Activated naive CD8-positive, alpha-beta T cell treated with anti-CD3 and anti-CD28 coated beads, Interleukin-2, amount 10 ng/mL, durations not matched to agents 7 days and 5 days (primary cell): ENCODE results near the gene PHKA2. TPM values are rescaled to one million over a fixed set of nuclear protein-coding genes. Genes with fewer than 3 reads are reported as not detected.
"Not testable (repeated sequence)": the region's sequence is repeated elsewhere in the genome, so short reads cannot be mapped to it uniquely, and the experiment has no call there.

Experiments used
- ATAC-seq: fragments of 150-1000 bp; cut with Tn5 transposase; one replicate; pipeline ENCODE4 v1.10.0; 2021; ENCODE audit warnings: low read depth, moderate library complexity
- POLR2A ChIA-PET: fragments of 350-600 bp; sonication (Branson Sonifier 250); formaldehyde crosslinking; loops from one replicate; lab custom pipeline; 2021; ENCODE audit warnings: antibody characterized with exemption; lab: Charles Lee
- DNase-seq: peaks from one replicate; pipeline ENCODE4 v3.0.0; 2021
- H3K27ac Mint-ChIP-seq: one replicate; pipeline ENCODE4 v1.8.0; 2022; ENCODE audit warnings: mild to moderate bottlenecking, mixed read lengths
- H3K27me3 Mint-ChIP-seq: one replicate; pipeline ENCODE4 v1.8.0; 2022; ENCODE audit warnings: mild to moderate bottlenecking, moderate library complexity, mixed read lengths
- H3K36me3 Mint-ChIP-seq: one replicate; pipeline ENCODE4 v1.8.0; 2021; ENCODE audit warnings: mild to moderate bottlenecking, mixed read lengths
- H3K4me1 Mint-ChIP-seq: one replicate; pipeline ENCODE4 v1.8.0; 2021; ENCODE audit warnings: mixed read lengths
- H3K4me3 Mint-ChIP-seq: one replicate; pipeline ENCODE4 v1.8.0; 2022; ENCODE audit warnings: mild to moderate bottlenecking, moderate library complexity, mixed read lengths
- H3K9me3 Mint-ChIP-seq: one replicate; pipeline ENCODE4 v1.8.0; 2021; ENCODE audit warnings: mixed read lengths
- total RNA-seq, 2 experiments: library from RNA; stranded (reverse); gene quantifications; one replicate each; pipeline ENCODE4 v1.2.3, GENCODE V29; 2021

PHKA2 gene
- total RNA-seq, 2 experiments from 2014 or later: 31.0 to 32.7 TPM

DNA sequence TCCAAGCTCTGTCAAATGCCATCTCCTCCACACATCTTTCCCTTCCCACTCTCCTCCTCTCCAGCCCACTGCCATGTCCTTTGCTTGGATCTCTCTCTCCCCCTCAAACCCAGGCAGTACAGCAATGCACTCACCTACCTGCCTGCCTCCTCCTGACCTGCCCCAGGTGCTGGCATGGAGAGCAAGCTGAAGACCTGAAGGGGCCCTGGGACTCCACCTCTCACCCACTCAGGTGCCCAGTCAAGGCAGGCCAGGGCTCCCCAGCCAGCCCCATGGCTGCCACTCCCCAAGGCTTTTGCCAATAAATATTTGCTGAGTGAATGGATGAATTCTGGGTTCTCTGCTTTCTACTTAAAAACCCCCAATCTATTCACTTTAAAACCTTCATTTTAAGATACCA is 12.6 kb upstream of the PHKA2 start:
- ATAC-seq: no peak
- H3K27me3 Mint-ChIP-seq: peaks cover 5% of the 10 kb centered on the region
- no peak for DNase-seq
- H3K27ac Mint-ChIP-seq: no peak overlapping the region
- no peaks in the 10 kb centered on the region for H3K9me3 Mint-ChIP-seq
- H3K4me1 Mint-ChIP-seq: no peaks in the 10 kb centered on the region
- POLR2A ChIA-PET: no interaction called here
- no peak overlapping the region for H3K4me3 Mint-ChIP-seq
- H3K36me3 Mint-ChIP-seq: no peaks in the 10 kb centered on the region

DNA sequence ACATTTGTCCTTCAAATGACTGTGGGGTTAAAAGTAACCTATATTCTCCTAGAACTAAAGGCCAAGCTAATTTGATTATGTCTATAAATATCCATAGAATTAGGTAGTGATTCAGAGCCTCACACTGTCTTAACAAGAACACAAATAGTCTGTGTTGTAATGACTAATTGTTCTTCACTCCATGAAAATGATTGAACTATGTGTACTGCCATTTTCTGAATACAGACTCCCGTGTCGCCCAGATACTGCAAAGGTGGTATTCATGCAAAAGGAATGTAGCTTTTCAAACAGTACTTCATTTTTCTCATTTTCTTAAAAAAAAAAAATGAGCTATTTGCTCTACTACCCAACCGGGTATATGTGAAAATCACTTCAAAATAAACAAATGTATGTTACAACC is 11.3 kb upstream of the PHKA2 start:
- POLR2A ChIA-PET: no interaction called here
- no peaks in the 10 kb centered on the region for H3K36me3 Mint-ChIP-seq
- no peaks in the 10 kb centered on the region for H3K9me3 Mint-ChIP-seq
- DNase-seq (no peak), ATAC-seq (no peak)
- no peaks in the 10 kb centered on the region for H3K4me1 Mint-ChIP-seq
- no peak overlapping the region for H3K27ac Mint-ChIP-seq
- no peak overlapping the region for H3K4me3 Mint-ChIP-seq
- peaks cover 3% of the 10 kb centered on the region for H3K27me3 Mint-ChIP-seq

DNA sequence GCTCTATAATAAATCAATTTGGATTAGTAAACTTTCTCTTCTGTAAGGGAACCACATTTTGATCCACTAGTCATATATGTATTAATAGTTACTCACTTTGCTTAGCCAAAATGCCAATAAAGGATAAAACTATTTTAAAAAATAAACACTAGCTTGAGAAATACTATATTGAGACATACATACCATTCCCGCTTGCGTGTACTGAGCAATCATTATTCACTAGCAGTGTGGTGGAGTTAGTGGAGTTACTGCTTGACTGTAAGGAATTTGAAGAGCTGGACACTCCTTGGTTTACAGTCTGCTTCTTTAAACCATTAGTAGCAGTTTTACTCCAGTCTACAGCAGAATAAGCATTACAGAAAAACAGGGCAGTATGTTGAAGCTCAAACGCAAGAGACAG is 10.8 kb upstream of the PHKA2 start:
- H3K27ac Mint-ChIP-seq: no peak overlapping the region
- H3K4me1 Mint-ChIP-seq: no peaks in the 10 kb centered on the region
- H3K4me3 Mint-ChIP-seq: no peak overlapping the region
- ATAC-seq (no peak), DNase-seq (no peak)
- peaks cover 3% of the 10 kb centered on the region for H3K27me3 Mint-ChIP-seq
- no peaks in the 10 kb centered on the region for H3K9me3 Mint-ChIP-seq
- POLR2A ChIA-PET: no interaction called here
- H3K36me3 Mint-ChIP-seq: no peaks in the 10 kb centered on the region

DNA sequence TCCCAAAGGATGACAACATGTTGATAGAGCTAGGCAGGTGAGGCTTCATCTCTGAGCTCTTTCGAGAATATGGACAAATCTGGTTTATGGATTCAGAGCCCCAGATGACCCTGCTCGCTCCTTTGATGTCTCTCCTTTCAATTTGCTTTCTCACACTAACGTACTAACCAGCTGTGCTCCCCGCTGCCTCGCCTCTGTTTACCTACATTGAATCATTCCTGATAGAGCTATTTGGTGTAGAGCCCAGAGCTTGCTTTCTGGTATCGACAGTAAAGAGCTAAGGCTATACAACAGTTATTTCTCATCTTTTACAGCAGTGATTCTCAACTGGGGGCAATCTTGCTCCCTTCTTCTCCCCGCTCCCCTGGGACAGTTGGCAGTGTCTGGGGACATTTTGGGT is 8.9 kb upstream of the PHKA2 start:
- H3K27ac Mint-ChIP-seq: no peak overlapping the region
- DNase-seq (no peak), ATAC-seq (no peak)
- H3K4me1 Mint-ChIP-seq: no peaks in the 10 kb centered on the region
- POLR2A ChIA-PET: no interaction called here
- H3K36me3 Mint-ChIP-seq: no peaks in the 10 kb centered on the region
- H3K9me3 Mint-ChIP-seq: no peaks in the 10 kb centered on the region
- H3K27me3 Mint-ChIP-seq: peaks cover 3% of the 10 kb centered on the region
- no peak overlapping the region for H3K4me3 Mint-ChIP-seq

DNA sequence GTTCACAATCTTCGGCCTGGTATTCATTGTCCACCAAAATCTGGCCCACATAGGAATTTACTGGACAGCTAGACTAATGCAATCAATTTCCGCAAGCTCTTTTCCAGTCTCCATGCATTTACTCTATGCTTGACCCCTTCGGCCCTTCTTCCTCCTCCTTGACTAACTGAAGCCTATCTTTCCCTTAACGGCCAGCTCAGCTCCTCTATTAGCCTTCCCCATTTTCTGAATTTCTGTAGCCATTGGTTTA is 1.2 kb upstream of the PHKA2 start:
- Mint-ChIP-seq H3K4me3 (peak overlapping the region; percentile 93), H3K27me3 (no peaks in the 10 kb centered on the region), H3K27ac (peak overlapping the region; percentile 90), H3K36me3 (no peaks in the 10 kb centered on the region), H3K9me3 (no peaks in the 10 kb centered on the region), H3K4me1 (peaks cover 10% of the 10 kb centered on the region)
- no peak for ATAC-seq
- POLR2A ChIA-PET: interaction anchor here (1.2 kb wide), 1 partner anchor 99 kb away, joined by 4 read pairs; no protein-coding TSS in a partner anchor
- no peak for DNase-seq

DNA sequence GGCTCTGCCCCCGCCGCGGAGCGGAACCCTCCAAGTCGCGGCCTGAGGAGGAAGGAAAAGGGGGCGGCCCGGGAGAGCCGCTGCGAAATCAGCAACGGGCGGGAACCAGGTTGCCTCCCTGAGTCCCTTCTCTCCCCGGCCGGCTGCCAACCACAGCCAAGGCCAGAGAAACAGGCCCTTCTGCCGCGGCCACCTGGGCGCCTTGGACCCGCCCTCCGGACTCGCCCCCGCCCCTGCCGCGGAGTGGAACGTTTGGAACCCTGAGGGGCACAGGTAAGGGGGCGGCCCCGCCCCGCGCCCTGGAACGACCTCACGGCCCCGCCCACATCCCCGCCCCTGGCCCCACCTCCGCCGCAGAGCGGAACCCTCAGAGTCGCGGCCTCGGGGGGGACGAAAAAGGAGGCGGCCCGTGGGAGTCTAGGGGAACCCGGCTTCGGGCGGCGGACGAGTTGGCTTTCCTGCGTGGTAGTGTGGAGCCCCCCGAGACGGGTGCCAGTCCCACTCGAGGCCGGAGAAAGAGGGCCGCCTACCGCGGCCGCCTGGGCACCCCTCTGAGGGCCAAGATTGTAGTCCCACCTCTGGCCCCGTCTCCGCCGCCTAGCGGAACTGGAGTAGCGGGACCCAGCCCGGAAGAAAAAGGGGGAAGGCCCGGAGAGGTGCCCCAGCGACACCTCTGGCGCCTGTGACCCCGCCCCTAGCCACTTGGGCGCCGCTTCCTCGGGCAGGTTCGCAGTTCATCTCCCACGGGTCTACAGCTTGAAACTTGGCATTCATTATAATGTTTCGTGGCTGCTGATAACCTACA is 669 bp upstream of the PHKA2 start:
- POLR2A ChIA-PET: interaction anchor here (1.2 kb wide), 1 partner anchor 98 kb away, joined by 4 read pairs; no protein-coding TSS in a partner anchor
- Mint-ChIP-seq H3K36me3 (no peaks in the 10 kb centered on the region), H3K4me1 (peaks cover 10% of the 10 kb centered on the region), H3K4me3 (peak overlapping the region; percentile 93), H3K27ac (peak overlapping the region; percentile 90), H3K27me3 (no peaks in the 10 kb centered on the region), H3K9me3 (no peaks in the 10 kb centered on the region)
- ATAC-seq (peak; percentile 84), DNase-seq (peak; percentile 84)

DNA sequence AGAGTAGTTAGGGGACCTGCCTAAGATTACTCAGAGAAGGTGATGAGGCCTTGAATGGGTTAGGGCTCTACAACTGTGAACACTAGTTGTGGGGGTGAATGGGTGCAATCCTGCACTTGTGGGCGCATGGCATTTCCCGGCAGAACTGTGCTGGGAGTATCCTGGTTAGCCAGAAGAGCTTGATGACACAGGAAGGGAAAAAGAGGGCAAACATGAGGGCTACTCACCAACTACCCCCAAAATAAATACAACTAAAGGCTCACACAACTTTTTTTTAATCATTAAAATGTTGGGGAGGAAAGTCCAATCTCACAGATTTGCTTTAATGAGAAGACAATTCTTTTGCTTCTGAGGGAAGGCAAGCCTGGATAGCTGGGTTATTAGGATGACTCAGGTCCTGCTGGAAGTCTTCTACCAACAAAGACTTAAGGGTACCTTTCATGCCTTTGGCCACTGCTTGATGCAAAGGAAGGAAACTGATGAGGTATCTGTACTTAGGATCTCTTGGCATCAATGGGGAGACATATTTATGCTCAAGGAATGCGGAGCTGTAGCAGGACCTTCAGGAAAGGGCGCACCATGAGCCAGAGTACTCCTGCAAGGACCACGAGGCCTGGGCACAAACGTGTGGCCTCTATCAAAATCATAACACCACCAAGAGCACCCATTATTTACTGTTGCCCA is 2.6 kb downstream of the PHKA2 start:
- peaks cover 10% of the 10 kb centered on the region for H3K4me1 Mint-ChIP-seq
- no peak overlapping the region for H3K4me3 Mint-ChIP-seq
- no peak for ATAC-seq
- no peak for DNase-seq
- no peaks in the 10 kb centered on the region for H3K9me3 Mint-ChIP-seq
- H3K27me3 Mint-ChIP-seq: no peaks in the 10 kb centered on the region
- H3K27ac Mint-ChIP-seq: no peak overlapping the region
- no peaks in the 10 kb centered on the region for H3K36me3 Mint-ChIP-seq
- POLR2A ChIA-PET: interaction anchor here (0.8 kb wide), 1 partner anchor 38 kb away, joined by 3 read pairs; no protein-coding TSS in a partner anchor

DNA sequence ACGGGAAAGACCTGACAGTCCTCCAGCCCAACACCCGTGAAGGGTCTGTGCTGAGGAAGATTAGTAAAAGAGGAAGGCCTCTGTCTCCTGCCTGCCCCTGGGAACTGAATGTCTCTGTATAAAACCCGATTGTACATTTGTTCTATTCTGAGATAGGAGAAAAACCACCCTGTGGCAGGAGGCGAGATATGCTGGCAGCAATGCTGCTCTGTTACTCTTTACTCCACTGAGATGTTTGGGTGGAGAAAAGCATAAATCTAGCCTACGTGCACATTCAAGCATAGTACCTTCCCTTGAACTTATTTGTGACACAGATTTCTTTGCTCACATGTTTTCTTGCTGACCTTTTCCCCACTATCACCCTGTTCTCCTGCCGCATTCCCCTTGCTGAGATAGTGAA is 3.7 kb downstream of the PHKA2 start:
- DNase-seq, H3K4me3 Mint-ChIP-seq, H3K36me3 Mint-ChIP-seq, H3K27ac Mint-ChIP-seq, H3K4me1 Mint-ChIP-seq, ATAC-seq, H3K27me3 Mint-ChIP-seq, H3K9me3 Mint-ChIP-seq: not testable (repeated sequence)
- POLR2A ChIA-PET: interaction anchor here (0.8 kb wide), 1 partner anchor 37 kb away, joined by 3 read pairs; no protein-coding TSS in a partner anchor

DNA sequence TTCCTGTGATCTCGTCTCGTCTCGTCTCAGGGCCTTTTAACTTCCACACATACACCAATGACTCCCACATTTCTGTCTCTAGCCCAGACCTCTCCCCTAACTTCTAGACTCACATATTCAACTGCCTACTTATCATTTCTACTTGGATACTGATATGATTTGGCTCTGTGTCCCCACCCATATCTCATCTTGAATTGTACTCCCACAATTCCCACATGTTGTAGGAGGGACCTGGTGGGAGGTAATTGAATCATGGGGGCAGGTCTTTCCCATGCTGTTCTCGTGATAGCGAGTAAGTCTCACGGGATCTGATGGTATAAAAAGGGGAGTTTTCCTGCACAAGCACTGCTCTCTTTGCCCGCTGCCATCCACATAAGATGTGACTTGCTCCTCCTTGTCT is 8.9 kb downstream of the PHKA2 start:
- H3K9me3 Mint-ChIP-seq: no peaks in the 10 kb centered on the region
- H3K27me3 Mint-ChIP-seq: no peaks in the 10 kb centered on the region
- peaks cover 5% of the 10 kb centered on the region for H3K36me3 Mint-ChIP-seq
- DNase-seq (no peak), ATAC-seq (no peak)
- no peak overlapping the region for H3K4me3 Mint-ChIP-seq
- POLR2A ChIA-PET: no interaction called here
- H3K4me1 Mint-ChIP-seq: peaks cover 2% of the 10 kb centered on the region
- no peak overlapping the region for H3K27ac Mint-ChIP-seq

DNA sequence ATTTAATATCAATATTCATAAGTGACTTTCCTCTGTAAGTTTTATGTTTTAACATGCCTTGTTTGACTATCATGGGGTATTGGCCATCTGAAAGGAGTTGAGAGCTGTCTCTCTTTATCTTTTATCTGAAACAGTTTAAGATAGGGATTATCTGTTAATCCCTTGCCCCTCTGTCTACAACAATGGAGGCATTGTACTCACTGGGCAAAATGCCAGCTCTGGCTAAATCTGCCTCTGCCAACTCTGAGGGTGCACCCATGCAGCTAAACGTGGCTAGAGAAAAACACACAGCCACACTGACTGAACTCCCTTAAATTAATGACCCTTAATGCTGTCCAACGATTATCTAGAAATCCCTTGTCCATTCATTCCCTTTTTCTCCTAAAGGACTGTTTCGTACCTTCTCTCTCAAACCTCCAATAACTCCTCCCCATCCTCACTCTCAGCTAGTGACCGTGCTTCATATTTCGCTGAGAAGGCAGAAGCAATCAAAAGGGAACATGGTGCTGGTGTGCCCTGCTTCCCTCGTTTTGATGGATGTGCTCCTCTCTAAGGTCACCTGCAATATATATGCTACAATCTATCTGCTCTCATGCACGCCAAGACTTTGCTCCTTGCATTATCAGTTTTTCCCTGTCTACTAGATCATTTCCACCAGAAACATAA is 10.3 kb downstream of the PHKA2 start:
- Mint-ChIP-seq H3K27ac (no peak overlapping the region), H3K9me3 (no peaks in the 10 kb centered on the region), H3K4me1 (peaks cover 2% of the 10 kb centered on the region), H3K36me3 (peaks cover 5% of the 10 kb centered on the region), H3K4me3 (no peak overlapping the region), H3K27me3 (no peaks in the 10 kb centered on the region)
- POLR2A ChIA-PET: no interaction called here
- ATAC-seq (no peak), DNase-seq (no peak)

DNA sequence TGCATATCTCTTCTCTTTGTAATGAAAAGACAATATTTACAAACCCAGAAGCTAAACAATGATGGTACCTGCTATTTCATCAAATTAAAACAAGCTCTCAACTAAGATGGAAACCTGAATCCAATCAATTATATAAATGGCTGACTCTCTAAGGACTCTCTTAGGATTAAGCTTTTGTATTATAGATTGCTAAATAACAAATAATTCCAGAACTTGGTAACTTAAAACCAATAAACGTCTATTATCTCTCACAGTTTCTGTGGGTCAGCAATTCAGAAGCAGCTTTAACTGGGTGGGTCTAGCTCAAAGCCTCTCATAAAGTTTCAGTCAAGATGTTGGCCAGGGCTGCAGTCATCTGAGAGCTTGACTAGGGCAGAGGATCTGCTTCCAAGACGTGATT is 12.4 kb downstream of the PHKA2 start:
- no peak overlapping the region for H3K27ac Mint-ChIP-seq
- no peak overlapping the region for H3K4me3 Mint-ChIP-seq
- no peak for DNase-seq
- ATAC-seq: no peak
- POLR2A ChIA-PET: no interaction called here
- H3K36me3 Mint-ChIP-seq: peaks cover 5% of the 10 kb centered on the region
- H3K27me3 Mint-ChIP-seq: no peaks in the 10 kb centered on the region
- H3K9me3 Mint-ChIP-seq: no peaks in the 10 kb centered on the region
- H3K4me1 Mint-ChIP-seq: peaks cover 2% of the 10 kb centered on the region

DNA sequence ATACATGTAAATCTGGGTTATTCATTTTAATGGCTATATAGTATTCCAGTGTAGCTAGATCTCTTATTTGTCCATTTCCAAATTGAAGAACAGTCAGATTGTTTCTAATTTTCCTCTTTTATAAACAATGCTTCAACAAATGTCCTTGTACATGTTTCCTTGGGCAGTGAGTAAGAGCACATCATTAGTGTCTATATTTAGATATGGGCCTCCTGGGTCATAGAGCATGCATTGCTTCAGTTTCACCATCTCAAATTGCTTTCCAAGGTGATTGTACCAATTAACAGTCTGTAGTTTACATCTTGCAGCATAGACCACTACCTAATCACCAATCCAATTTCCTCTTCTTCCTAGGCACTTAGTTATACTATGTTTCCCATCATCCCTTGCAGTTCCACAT is 13.4 kb downstream of the PHKA2 start:
- POLR2A ChIA-PET: no interaction called here
- Mint-ChIP-seq H3K36me3 (peaks cover 3% of the 10 kb centered on the region), H3K4me1 (peaks cover 2% of the 10 kb centered on the region), H3K27me3 (no peaks in the 10 kb centered on the region), H3K27ac (no peak overlapping the region), H3K4me3 (no peak overlapping the region), H3K9me3 (no peaks in the 10 kb centered on the region)
- DNase-seq (no peak), ATAC-seq (no peak)

DNA sequence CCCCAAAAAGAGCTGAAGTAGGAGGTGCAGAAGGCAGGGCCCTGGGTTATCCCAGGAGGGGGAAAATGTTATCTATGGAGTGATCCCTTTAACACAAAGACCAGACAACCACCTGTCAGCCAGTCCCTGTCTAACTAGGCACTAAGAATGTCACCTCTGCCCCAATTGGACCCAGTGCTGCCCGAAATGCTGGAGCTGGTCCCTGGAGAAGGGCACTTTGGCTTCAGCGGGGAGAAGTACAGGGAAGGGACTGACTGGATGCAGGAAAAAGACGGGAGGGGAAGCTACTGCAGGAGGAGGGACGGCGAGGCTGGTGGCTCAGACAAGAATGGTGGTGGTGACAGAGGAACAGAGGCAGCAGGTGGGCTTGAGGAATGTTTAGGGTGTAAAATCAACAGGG is 17.3 kb downstream of the PHKA2 start:
- no peak for DNase-seq
- Mint-ChIP-seq H3K4me1 (peaks cover 7% of the 10 kb centered on the region), H3K4me3 (no peak overlapping the region), H3K27ac (no peak overlapping the region), H3K36me3 (no peaks in the 10 kb centered on the region), H3K27me3 (no peaks in the 10 kb centered on the region), H3K9me3 (no peaks in the 10 kb centered on the region)
- POLR2A ChIA-PET: no interaction called here
- ATAC-seq: no peak

DNA sequence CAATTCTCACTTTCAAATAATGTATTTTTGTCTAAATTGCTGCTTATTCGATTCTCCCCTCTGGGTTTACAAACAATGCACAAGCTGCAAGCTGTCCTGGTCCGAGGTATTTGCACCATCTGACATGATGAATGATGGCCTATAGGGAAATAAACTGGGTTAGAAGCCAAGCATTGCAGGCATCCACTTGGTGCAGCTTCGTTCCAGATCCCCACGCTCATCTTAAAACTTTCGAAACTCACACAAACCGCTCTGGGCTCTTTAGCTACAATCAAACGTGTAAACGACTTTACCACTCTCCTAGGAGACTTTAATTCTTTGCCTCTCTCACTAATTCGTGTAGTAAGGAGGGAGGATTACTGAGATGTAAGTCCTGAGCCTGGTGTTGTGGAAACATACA is 19.0 kb downstream of the PHKA2 start:
- ATAC-seq (no peak), DNase-seq (no peak)
- POLR2A ChIA-PET: no interaction called here
- H3K4me3 Mint-ChIP-seq: no peak overlapping the region
- no peaks in the 10 kb centered on the region for H3K36me3 Mint-ChIP-seq
- no peaks in the 10 kb centered on the region for H3K27me3 Mint-ChIP-seq
- peaks cover 11% of the 10 kb centered on the region for H3K4me1 Mint-ChIP-seq
- H3K9me3 Mint-ChIP-seq: no peaks in the 10 kb centered on the region
- no peak overlapping the region for H3K27ac Mint-ChIP-seq
